ENCODE data around the gene SNUPN.
"Not testable (repeated sequence)": the region's sequence is repeated elsewhere in the genome, so short reads cannot be mapped to it uniquely, and the experiment has no call there.

The SNUPN gene

GRCh38 chr15:75583701-75584100, 41.8 kb downstream of the SNUPN start:
- DNase-seq (ENCODE audit: low spot score): no peak

GRCh38 chr15:75582943-75583342, 42.6 kb downstream of the SNUPN start:
- DNase-seq (ENCODE audit: low spot score): not testable (repeated sequence)

- peak; percentile 83 for DNase-seq (ENCODE audit: low spot score)
These were observed 46.3 kb downstream of the SNUPN start, which contains the start of gene PTPN9 for GRCh38 chr15:75578948-75579920. PTPN9 (minus strand) TSS chr15:75579315; CDS start chr15:75578776, 539 bp downstream.

- DNase-seq (ENCODE audit: low spot score): peak; percentile 58
These were observed 47.2 kb downstream of the SNUPN start for GRCh38 chr15:75578173-75578947.

GRCh38 chr15:75577401-75578172, 47.9 kb downstream of the SNUPN start:
- DNase-seq (ENCODE audit: low spot score): peak; percentile 37

GRCh38 chr15:75573648-75574384, 51.7 kb downstream of the SNUPN start:
- DNase-seq (ENCODE audit: low spot score): no peak

GRCh38 chr15:75570126-75570845, 55.2 kb downstream of the SNUPN start:
- DNase-seq (ENCODE audit: low spot score): no peak

GRCh38 chr15:75565062-75565970, 60.2 kb downstream of the SNUPN start:
- no peak for DNase-seq (ENCODE audit: low spot score)

GRCh38 chr15:75561888-75562287, 63.6 kb downstream of the SNUPN start:
- no peak for DNase-seq (ENCODE audit: low spot score)

GRCh38 chr15:75559360-75559759, 66.2 kb downstream of the SNUPN start:
- not testable (repeated sequence) for DNase-seq (ENCODE audit: low spot score)

- DNase-seq (ENCODE audit: low spot score): not testable (repeated sequence)
These were observed 66.6 kb downstream of the SNUPN start for GRCh38 chr15:75558955-75559354.

GRCh38 chr15:75554717-75555116, 70.8 kb downstream of the SNUPN start:
- no peak for DNase-seq (ENCODE audit: low spot score)

GRCh38 chr15:75553659-75554058, 71.9 kb downstream of the SNUPN start:
- DNase-seq (ENCODE audit: low spot score): no peak

GRCh38 chr15:75551091-75551490, 74.4 kb downstream of the SNUPN start:
- DNase-seq (ENCODE audit: low spot score): no peak

Measured in NAMALWA (cell line).